ENCODE data around the gene UBXN10.

DNA sequence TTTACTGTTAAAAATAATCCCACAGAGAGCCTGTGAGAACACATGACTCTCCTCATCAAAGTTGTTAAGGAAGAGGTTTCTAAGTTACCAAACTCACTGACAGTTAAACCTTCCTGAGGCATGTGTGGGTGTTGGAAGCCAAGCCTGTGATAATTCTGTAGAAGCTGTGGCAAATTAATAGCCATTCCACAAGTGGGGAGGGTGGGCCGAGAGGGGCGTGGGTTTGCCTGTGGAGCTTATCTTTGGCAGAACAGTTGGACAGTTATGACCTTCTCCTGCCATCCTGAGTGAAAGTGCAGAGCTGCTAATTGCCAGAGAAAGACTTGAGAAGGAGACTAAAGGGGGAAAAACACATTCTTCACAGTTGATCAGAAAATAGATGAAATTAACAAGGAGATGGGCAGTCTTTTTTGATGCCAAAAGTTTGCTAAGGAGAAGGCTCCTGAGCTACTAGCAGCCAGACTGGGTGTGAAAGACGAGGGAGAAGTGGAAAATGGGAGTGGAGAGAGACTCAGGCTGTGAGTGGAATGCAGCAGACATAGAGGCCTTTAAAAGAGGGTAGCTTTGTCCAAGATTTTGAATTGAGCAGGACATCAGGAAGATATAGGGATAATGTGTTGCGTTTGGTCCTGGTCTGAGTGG is 2.0 kb downstream of the UBXN10 start:
- TF ChIP-seq, protein P1, sequence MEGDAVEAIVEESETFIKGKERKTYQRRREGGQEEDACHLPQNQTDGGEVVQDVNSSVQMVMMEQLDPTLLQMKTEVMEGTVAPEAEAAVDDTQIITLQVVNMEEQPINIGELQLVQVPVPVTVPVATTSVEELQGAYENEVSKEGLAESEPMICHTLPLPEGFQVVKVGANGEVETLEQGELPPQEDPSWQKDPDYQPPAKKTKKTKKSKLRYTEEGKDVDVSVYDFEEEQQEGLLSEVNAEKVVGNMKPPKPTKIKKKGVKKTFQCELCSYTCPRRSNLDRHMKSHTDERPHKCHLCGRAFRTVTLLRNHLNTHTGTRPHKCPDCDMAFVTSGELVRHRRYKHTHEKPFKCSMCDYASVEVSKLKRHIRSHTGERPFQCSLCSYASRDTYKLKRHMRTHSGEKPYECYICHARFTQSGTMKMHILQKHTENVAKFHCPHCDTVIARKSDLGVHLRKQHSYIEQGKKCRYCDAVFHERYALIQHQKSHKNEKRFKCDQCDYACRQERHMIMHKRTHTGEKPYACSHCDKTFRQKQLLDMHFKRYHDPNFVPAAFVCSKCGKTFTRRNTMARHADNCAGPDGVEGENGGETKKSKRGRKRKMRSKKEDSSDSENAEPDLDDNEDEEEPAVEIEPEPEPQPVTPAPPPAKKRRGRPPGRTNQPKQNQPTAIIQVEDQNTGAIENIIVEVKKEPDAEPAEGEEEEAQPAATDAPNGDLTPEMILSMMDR (conservative IDR thresholded peaks at IDR 0.05; ENCODE audit: low read length): no peak
- TF ChIP-seq EZH2phosphoT487 (IDR thresholded peaks at IDR 0.05; ENCODE audit: borderline replicate concordance, low read depth, low read length): no peak
